ENCODE data around the gene EMP3.

EMP3 gene

DNA sequence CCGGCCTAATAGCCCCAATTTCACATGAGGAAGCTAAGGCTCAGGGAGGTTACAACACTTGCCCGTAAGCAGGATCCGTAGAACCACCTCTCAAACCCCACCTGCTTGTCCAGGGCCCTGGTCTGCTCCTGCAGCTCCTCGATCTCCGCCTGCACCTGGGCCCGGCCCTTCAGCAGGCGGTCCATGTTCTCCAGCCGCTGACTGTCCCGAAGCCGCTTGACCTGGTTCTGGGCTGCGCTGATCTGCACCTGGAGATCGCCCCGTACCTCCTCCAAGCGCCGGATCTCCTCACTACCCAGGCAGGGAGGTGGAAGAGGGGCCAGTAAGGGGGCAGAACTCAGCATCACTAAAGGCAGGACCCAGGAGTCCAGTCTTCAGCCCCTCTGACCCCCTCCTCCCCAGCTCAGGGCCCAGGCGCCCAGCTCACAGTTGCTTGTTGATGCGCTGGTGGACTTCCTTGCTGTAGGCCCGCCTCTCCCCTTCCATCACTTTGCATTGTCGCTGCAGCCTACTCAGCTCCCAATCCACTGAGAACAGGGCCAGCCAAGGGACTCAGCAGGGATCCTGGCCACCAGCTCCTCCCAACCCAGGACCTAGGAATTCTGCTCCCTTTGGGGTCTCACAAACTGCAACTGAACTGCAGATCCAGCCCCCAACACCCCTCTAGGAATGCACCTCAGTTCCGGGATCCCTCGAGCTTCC is 6.9 kb upstream of the EMP3 start:
- FAIRE-seq = no peak

DNA sequence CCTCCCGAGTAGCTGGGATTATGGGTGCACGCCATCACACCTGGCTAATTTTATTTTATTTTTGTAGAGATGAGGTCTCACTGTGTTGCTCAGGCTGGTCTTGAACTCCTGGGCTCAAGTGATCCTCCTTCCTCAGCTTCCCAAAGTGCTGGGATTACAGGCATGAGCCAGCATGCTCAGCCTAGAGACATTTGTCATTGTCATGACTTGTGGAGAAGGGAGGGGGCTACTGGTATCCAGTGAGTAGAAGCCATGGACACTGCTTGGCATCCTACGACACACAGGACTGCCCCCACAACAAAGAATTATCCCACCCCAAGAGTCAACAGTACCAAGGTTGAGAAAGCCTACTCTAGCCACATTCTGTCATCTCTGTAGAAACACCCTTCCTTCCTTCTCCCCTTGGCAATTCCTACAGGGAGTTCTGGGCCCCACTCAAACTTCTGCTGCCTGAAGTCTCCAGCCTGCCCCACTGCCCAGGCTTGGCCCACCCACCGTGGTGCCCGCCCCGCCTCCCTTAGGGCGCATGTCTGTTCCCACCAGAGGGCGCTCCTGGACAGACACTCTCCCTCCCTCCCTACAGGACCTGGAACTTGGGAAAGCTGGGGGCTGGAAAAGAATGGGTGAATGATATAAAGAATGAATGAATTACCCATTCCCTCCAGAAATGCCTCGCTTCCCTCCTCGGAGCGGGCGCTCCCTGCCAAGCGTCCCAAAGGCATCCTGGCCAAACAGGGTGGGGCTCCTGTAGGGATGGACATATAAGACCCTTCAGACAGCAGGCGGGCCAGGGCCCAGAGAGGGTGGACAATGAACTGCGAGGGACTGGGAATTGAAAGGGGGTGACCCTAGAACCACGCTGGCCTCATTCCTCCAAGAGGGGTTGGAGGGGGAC is 5.5 kb upstream of the EMP3 start:
- FAIRE-seq = no peak

DNA sequence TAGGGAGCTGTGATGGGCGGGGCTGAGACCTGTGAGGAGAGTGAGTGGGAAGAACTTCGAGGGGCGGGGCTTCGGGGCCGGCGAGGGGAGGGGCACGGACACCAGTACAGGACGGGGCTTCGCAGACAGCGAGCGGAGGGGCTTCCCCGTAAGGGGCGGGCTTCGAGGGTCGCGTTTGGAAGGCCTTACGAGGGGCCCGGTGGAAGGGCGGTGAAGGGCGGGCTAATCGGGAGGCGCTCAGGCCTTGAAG is 4.1 kb upstream of the EMP3 start:
- FAIRE-seq = peak; percentile 81

DNA sequence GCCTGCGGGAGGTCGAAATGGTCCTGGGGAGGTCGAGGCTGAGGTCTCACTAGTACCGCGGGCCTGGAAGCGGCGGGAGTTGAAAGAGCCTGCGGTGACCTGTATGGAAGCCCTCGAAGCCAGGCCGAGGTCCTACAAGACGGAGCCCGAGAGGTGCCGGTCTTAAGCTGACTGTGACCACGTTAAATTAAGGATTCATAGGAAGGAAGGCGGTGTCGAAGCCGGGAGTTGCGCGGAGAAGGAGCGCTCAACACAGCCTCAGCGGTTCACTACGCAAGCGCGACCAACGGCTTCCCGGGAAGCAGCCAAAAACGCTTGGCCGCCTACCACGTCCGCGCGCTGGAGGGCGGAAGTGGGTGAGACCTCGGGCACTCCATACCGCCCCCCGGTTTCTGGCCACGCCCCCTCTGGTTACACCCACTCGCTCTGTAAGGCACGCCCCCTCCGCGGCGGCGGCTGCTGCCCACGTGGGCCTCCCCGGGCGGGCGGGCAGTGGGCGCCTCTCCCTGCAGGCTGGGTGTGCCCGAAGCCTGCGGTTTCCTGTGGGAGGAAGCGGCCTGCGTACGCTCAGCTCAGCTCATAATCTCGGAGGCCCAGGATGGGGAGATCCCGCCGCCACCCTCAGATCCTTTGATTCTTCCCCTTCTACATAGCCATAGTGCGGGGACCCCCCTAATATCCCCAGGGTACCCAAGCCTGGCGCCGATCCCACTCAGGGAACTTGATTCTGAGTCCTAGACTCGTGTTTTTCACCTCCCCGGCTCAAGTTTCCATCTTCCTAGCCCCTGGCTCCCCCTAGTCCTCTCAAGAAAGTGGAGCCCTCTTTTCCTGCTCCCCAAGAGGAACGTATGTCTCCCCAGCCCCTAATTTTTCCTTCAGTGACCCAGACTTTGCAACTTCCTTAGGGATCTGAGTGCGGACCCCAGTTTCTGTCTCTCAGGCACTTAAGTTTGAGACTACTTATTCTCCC is 3.4 kb upstream of the EMP3 start:
- FAIRE-seq = peak; percentile 92

DNA sequence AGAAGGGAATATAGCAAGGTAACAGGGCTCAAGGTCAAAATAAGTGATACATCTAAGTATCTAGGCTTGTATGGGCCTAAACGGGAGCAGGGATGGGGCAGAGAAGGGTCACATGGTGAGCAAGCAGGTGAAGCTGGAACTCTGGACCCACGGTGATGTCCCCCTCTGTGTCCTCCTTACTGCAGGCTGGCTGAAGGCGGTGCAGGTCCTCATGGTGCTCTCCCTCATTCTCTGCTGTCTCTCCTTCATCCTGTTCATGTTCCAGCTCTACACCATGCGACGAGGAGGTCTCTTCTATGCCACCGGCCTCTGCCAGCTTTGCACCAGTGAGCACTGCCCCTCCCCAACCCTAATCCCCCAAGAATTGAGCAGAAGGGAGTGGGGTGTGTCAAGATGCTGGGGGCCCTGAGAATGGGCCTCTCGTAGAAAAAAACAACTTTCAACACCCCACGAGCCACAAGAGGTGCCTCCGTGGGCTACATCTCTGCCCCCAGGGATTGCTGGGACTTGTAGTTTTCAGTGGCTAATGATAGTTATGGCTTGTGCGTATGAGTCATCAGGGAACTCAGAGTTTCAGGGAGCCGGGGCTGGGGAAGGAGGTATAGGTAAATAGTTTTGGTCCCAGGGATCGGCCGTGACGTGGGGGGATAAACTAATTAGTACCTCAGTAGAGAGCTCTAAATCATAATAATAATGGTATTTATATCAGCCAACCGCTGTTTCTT is 4.0 kb downstream of the EMP3 start:
- FAIRE-seq = no peak

DNA sequence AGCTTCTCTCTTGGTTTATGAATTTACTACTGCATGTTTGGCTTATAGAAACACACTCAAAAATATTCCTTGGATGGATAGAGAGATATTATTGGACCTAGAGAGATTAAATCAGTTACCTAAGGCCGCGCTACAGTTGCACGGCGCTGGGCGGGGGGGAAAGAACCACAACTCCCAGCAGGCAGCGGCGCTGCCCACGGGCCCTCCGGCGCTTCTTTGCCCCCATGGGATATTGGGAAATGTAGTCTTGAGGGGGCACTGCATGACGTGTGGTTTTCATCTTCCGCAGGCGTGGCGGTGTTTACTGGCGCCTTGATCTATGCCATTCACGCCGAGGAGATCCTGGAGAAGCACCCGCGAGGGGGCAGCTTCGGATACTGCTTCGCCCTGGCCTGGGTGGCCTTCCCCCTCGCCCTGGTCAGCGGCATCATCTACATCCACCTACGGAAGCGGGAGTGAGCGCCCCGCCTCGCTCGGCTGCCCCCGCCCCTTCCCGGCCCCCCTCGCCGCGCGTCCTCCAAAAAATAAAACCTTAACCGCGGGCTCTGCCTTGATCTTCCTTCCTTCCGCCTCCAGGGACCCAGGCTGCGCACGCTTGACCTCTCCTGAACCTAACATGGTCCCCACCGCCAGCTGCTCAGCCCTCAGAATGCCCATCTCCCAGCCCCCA is 4.8 kb downstream of the EMP3 start:
- no peak for FAIRE-seq

DNA sequence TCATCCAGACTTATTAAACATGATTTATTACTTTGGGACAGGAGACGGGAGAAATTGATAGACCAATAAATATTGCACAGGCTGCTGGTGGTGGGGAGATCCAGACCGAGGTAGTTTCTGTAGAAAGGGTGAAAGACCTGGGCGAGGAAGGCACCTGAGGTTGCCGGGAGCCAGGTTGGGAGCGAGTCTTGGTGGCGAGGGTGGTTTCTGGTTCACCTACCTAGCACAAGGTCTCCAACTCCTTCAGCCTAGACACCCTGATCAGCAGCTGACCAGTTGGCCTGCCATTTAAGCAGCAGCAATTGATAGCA is 7.0 kb downstream of the EMP3 start:
- FAIRE-seq = no peak

DNA sequence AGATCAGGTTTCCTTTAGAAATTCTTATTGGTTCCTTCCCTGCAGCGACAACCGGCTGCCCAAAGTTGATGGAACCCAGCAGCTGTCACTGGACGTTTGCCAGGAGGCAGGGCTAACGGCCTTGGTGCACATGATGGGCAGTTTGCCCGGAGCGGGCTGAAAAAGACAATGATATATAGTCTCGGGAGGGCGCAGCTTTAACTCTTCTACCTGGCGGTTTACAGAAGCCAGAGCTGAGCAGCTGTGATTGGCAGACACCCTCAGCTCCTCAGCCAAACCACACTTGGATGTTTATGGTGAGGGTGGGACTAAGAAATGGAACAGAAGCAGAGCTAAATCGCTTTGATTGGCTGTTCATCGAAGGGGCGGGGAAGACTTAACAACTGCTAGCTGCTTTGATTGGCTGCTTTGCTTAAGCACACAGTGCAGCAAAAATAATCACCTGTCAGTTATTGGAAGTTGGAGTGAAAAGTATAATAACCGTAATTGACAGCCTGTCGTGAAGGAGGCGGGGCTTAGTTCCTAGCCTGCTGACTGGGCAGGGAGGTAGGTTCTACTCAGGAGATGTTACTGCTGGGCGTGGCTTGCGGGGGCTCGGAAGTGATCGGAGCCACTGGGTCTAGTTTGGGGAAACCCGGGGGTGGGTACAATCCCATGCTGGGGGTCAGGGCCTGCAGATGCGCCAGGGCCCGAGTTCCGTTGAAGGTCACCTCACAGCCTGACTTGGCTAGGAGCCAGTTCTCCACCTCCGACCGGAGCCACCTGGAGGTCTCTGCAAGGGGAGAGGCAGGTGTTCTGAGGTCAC is 7.5 kb downstream of the EMP3 start:
- peak; percentile 97 for FAIRE-seq

DNA sequence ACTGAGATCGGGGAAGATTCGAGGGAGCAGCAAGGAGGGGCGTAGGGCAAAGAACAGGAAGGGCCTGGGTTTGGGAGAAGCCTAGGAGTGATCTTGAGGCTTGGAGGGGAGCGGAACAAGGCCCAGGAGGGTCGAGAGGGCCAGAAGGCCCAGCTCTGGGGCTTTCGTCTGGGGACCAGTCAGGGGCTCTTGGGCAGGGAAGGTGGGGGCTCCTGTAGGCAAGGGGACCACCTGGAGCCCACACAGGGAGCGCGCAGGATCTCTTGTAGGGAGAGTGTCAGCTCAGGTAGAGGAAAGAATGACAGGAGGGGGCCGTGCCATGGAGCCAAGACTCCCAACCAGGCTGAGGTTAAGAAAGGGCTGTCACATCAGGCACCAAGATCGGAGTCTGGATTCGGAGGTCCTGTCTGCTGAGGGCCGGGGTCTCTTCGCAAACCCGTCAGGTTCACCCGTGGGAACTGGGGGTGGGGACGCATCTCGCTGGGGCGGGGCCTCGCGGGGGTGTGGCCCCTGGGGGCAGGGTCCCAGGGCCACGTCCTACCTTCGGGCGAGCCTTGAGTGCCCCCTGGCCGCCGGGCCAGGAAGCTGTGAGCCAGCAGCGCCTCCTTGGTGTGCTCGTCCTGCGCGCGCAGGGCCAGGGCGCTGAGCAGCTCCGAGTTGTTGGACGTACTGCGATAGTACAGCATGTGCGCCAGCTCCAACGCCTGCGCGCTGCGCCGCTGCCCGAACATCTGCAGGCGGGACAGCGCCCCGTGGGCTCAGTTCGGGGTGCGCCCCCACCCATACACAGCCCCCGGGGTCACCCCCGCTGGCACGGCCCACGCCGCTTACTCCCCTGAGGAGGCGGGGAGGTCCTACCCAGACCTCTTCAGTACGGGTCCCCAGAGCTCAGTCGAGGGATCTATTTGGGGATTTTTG is 8.4 kb downstream of the EMP3 start:
- FAIRE-seq = no peak

DNA sequence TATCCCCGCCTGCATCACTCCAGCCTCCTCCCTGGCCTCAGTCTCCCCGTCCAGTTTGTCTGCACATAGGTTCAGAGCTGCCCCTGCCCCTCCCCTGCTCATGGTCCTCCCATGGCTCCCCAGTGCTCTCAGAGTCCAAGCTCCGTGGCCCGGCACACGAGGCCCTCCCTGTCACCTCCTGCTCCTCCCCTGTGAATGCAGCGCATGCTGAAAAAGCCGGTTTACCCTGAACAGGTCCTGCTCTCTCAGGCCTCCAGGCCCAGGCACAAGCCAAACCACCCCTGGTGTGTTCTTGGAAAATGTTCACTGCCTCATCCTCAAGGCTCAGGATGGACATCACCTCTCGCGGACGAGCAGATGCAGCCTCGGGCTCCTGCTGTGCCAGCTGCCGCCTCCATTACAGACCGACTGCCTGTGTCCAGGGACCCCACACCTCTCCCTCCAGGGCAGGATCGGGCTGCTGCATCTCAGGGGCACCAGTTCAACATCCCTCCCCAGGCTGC is 13.0 kb downstream of the EMP3 start:
- no peak for FAIRE-seq

DNA sequence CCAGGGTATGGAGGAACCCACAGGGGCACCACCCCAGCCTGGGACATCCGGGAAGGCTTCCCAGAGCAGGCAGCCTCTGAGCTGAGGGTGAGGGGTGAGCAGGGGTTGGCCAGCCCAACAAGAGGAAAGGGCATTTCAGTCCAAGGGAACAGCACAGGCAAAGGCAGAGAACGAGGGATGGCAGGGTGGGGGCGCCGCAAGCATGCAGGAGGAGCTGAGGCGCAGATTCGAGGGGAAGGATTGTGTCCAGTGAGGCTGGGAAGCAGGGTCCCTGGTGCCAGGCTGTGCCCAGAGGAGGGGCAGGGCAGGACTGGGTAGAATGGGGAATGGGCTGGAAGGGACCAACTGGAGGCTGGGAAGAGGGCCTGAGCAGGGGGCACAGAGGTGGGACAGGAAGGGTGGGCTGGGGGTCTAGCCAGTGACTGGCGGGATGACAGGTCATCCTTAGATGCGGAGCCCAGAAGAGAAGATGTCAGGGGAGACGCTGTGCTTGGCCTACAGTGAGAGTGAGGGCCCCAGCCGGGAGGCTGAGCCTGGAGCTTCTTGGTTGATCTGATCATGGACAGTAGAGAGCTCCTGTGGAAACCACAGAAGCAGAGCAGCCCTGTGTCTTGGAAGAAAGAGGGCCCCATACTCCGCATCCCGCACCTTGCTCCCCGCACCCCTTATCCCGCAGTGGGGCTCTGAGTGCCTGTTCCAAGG is 13.6 kb downstream of the EMP3 start:
- FAIRE-seq = no peak

DNA sequence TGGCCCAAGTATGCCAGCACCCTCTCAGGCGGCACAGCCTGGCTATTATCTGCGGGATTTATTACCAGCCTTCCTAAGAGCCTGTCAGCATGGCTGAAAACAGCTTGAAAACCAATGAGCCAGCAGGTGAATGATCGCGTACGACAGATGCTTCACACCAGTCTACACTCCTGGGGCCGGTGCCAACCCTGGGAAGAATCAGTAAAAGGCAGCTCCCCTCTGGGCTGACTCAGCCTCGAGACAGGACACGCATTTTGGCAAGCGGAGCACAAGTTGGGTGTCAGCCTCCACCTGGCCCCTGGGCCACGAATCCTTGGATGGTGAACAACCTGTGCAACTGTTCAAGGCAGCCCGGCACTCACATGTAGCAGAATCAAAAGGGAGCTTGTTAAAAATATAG is 15.6 kb downstream of the EMP3 start:
- FAIRE-seq = no peak

DNA sequence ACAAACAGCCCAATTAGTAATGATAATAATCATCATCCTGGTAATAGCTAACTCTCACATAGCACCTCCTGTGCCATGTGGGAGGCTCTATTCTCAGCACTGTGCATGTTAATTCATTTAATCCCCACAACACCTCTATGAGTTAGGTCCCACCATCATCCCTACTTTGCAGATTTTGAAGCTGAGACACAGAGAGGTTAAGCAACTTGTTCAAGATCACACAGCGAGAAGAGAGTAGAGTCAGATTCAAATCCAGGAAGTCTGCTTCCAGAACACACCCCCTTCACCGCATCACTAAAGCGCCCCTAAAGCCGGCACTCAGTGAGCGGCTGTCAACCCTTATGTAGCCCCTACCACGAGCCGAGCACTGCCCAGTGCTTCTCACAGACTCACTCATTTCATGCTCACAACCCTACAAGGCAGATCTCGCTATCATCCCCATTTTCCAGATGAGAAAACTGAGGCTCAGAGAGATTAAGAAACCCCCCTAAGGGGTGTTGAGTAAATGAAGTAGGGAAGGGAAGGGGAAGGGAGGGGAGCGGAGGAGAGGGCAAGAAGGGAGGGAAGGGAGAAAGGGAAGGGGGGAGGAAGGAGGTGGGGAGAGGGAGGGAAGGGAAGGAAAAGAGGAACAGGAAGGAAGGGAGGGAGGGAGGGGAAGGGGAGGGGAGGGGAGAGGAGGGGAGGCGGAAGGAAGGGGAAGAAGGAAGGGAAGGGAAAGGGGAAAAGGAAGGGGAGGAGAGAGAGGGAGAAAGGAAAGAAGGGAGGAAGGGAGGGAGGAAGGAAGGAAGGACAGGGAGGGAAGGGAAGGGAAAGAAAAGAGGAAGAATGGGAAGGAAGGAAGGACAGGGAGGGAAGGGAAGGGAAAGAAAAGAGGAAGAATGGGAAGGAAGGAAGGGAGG is 16.4 kb downstream of the EMP3 start:
- FAIRE-seq = no peak

DNA sequence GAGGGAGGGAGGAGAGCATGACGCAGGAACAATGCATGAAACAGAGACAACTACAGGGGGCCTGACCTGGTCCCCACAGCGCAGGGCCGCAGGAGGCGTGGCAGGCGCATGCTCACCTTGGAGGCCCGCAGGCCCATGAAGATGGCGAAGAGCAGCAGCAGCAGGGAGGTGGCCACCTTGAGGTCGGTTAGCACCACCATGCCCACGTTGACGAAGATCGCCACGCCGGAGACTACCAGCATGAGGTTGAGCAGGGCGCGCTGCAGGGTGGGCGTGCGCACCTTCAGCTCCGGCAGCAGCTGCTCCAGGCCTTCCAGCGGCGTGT is 17.0 kb downstream of the EMP3 start:
- no peak for FAIRE-seq

DNA sequence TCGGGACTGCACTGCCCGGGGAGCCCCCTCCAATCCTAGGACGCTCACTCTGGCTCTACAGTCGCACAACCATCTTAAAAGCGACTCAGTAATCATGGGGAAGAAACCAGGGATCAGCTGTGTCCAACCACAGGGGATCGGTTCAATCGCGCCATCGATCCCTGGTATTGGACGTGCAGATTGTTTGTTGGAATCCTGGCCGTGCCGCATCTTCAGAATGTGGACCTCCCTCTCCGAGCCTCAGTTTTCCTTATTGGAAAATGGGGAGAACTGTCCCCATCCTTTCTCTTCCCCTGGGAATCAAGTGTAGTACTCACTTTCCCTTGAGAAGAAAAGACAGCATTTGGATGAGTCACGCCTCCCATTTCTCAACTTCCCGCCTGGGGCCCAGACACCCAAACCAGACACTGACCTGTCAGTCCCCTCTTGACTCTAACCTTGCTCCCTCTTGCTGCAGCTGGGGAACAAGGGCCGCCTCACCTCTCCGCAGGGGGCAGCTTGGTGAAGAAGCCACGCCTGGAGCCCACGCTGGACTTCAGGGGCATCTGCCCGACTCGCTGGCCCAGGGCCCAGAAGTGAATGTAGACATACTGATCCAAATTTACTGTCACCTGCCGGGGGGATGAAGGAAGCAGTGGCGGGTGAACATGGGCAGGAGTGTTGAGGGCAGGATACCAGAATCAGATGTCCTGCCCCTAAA is 17.6 kb downstream of the EMP3 start:
- no peak for FAIRE-seq

DNA sequence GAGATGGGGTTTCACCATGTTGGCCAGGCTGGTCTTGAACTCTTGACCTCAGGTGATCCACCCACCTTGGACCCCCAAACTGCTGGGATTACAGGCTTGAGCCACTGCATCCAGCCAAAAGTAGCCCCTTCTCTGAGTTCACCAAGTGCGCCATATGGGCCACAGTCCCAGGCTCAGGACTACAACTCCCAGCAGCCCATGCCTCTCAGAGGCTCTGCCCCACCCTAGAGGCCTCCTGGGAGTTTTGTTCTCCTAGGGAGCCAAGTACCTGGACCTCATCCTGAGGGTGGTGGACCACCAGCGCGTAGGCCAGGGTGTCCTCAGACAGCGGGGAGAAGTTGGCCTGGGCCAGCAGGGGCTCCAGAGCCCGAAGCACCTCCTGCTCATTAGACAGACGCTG is 19.5 kb downstream of the EMP3 start:
- FAIRE-seq = no peak

DNA sequence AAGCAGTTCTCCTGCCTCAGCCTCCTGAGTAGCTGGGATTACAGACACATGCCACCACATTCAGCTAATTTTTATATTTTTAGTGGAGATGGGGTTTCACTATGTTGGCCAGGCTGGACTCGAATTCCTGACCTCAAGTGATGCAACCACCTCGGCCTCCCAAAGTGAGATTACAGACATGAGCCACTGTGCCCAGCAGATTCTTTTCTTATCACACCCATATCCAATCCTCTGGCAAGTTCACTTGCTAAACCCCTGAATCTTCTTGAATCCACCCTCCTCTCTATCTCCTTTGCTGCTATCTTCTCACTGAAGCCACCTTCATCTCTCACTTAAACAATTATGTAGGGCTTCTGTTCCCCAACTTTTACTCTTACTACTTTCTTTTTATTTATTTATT is 20.8 kb downstream of the EMP3 start:
- no peak for FAIRE-seq

DNA sequence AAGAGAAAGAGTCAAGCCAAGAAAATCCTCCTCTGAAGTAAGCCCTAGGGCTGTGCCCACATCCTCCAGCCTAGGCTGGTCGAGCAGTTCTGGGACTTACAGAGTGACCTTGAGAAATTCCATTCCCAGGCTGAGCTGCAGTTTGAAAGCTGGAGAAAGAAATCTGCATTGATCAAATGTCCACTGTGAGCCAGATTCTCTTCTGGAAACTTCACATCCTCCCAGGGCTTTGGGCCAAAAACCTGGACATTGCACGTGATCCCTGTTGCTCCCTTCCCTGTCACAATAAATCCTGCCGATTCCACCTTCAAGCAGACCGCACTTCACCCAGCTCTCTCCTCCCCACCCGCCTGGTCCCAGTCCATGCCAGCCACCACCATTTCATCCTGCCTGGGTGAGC is 22.7 kb downstream of the EMP3 start:
- FAIRE-seq = no peak

Data from G401.6 (cell line).